Measurements from ENCODE around the gene POU2F2. TPM values are rescaled to one million over a fixed set of nuclear protein-coding genes. Genes with fewer than 3 reads are reported as not detected.
"Not testable (repeated sequence)": the region's sequence is repeated elsewhere in the genome, so short reads cannot be mapped to it uniquely, and the experiment has no call there.

POU2F2 gene
- total RNA-seq, 2 experiments from 2014 or later: 55.6 to 57.3 TPM

GRCh38 chr19:42060117-42060516, 72.1 kb downstream of the POU2F2 start:
- Mint-ChIP-seq H3K27me3 (peaks cover 3% of the 10 kb centered on the region), H3K27ac (no peak overlapping the region), H3K9me3 (no peaks in the 10 kb centered on the region), H3K4me1 (ENCODE audit: low read depth) (no peaks in the 10 kb centered on the region), H3K36me3 (no peaks in the 10 kb centered on the region), H3K4me3 (no peak overlapping the region)
- POLR2A ChIA-PET: no interaction called here
- CTCF ChIA-PET: no interaction called here
- intact Hi-C loops (cut with micrococcal nuclease): no loop called here
- DNase-seq: no peak

- Mint-ChIP-seq H3K27ac (no peak overlapping the region), H3K36me3 (no peaks in the 10 kb centered on the region), H3K4me1 (ENCODE audit: low read depth) (no peaks in the 10 kb centered on the region), H3K27me3 (no peaks in the 10 kb centered on the region), H3K9me3 (no peaks in the 10 kb centered on the region), H3K4me3 (no peak overlapping the region)
- POLR2A ChIA-PET: no interaction called here
- DNase-seq: no peak
- intact Hi-C loops (cut with micrococcal nuclease): no loop called here
- CTCF ChIA-PET: no interaction called here
These were observed 73.0 kb downstream of the POU2F2 start for GRCh38 chr19:42059196-42059595.

- CTCF ChIA-PET: no interaction called here
- Mint-ChIP-seq H3K27me3 (no peaks in the 10 kb centered on the region), H3K9me3 (no peaks in the 10 kb centered on the region), H3K4me3 (no peak overlapping the region), H3K27ac (no peak overlapping the region), H3K4me1 (ENCODE audit: low read depth) (no peaks in the 10 kb centered on the region), H3K36me3 (no peaks in the 10 kb centered on the region)
- intact Hi-C loops (cut with micrococcal nuclease): no loop called here
- DNase-seq: no peak
- POLR2A ChIA-PET: interaction anchor here (0.7 kb wide), 1 partner anchor 23 kb away, joined by 3 read pairs; no protein-coding TSS in a partner anchor
These were observed 74.4 kb downstream of the POU2F2 start for GRCh38 chr19:42057846-42058245.

- Mint-ChIP-seq H3K36me3 (no peaks in the 10 kb centered on the region), H3K4me3 (no peak overlapping the region), H3K4me1 (ENCODE audit: low read depth) (peaks cover 17% of the 10 kb centered on the region), H3K27me3 (no peaks in the 10 kb centered on the region), H3K27ac (no peak overlapping the region), H3K9me3 (no peaks in the 10 kb centered on the region)
- CTCF ChIA-PET: no interaction called here
- POLR2A ChIA-PET: no interaction called here
- intact Hi-C loops (cut with micrococcal nuclease): no loop called here
- no peak for DNase-seq
These were observed 78.0 kb downstream of the POU2F2 start for GRCh38 chr19:42054205-42054604.

- no peak overlapping the region for H3K4me3 Mint-ChIP-seq
- no peaks in the 10 kb centered on the region for H3K36me3 Mint-ChIP-seq
- H3K9me3 Mint-ChIP-seq: no peaks in the 10 kb centered on the region
- no peak overlapping the region for H3K27ac Mint-ChIP-seq
- intact Hi-C loops (cut with micrococcal nuclease): no loop called here
- no peak for DNase-seq
- H3K4me1 Mint-ChIP-seq (ENCODE audit: low read depth): peaks cover 22% of the 10 kb centered on the region
- H3K27me3 Mint-ChIP-seq: no peaks in the 10 kb centered on the region
- CTCF ChIA-PET: interaction anchor here (2.0 kb wide), 1 partner anchor 18 kb away, joined by 13 read pairs; no protein-coding TSS in a partner anchor
- POLR2A ChIA-PET: no interaction called here
These were observed 79.0 kb downstream of the POU2F2 start for GRCh38 chr19:42053037-42053935.

- CTCF ChIA-PET: interaction anchor here (2.0 kb wide), 1 partner anchor 17 kb away, joined by 13 read pairs; no protein-coding TSS in a partner anchor
These were observed 79.9 kb downstream of the POU2F2 start for GRCh38 chr19:42052241-42052863.

GRCh38 chr19:42051166-42052115, 80.8 kb downstream of the POU2F2 start:
- Mint-ChIP-seq H3K4me1 (ENCODE audit: low read depth) (peaks cover 22% of the 10 kb centered on the region), H3K27me3 (no peaks in the 10 kb centered on the region), H3K36me3 (no peaks in the 10 kb centered on the region), H3K9me3 (no peaks in the 10 kb centered on the region), H3K27ac (peak overlapping the region; percentile 82), H3K4me3 (no peak overlapping the region)
- POLR2A ChIA-PET: interaction anchor here (0.6 kb wide), 1 partner anchor 21 kb away, joined by 4 read pairs; no protein-coding TSS in a partner anchor
- peak; percentile 74 for DNase-seq
- intact Hi-C loops (cut with micrococcal nuclease): no loop called here
- CTCF ChIA-PET: interaction anchor here (0.7 to 2.0 kb wide), 4 partner anchors 16 to 345 kb away, joined by 3 to 13 read pairs (median 3); no protein-coding TSS in a partner anchor

More at GRCh38 chr19:42052241-42052863, 79.9 kb downstream of the POU2F2 start:
- Mint-ChIP-seq H3K4me3 (no peak overlapping the region), H3K27me3 (no peaks in the 10 kb centered on the region), H3K27ac (peak overlapping the region; percentile 82), H3K9me3 (no peaks in the 10 kb centered on the region), H3K4me1 (ENCODE audit: low read depth) (peaks cover 22% of the 10 kb centered on the region), H3K36me3 (no peaks in the 10 kb centered on the region)
- intact Hi-C loops (cut with micrococcal nuclease): no loop called here
- no peak for DNase-seq
- POLR2A ChIA-PET: no interaction called here

GRCh38 chr19:42048992-42049391, 83.3 kb downstream of the POU2F2 start:
- Mint-ChIP-seq H3K27ac (no peak overlapping the region), H3K27me3 (no peaks in the 10 kb centered on the region), H3K36me3 (no peaks in the 10 kb centered on the region), H3K4me1 (ENCODE audit: low read depth) (peaks cover 22% of the 10 kb centered on the region), H3K9me3 (no peaks in the 10 kb centered on the region), H3K4me3 (peak overlapping the region; percentile 24)
- intact Hi-C loops (cut with micrococcal nuclease): no loop called here
- POLR2A ChIA-PET: no interaction called here
- CTCF ChIA-PET: interaction anchor here (1.1 to 1.7 kb wide), 2 partner anchors 8 to 14 kb away, joined by 4 to 7 read pairs; no protein-coding TSS in a partner anchor
- peak; percentile 46 for DNase-seq

GRCh38 chr19:42045575-42045974, 86.7 kb downstream of the POU2F2 start:
- Mint-ChIP-seq H3K4me1 (ENCODE audit: low read depth) (peaks cover 8% of the 10 kb centered on the region), H3K4me3 (no peak overlapping the region), H3K27ac (no peak overlapping the region), H3K36me3 (no peaks in the 10 kb centered on the region), H3K9me3 (no peaks in the 10 kb centered on the region), H3K27me3 (no peaks in the 10 kb centered on the region)
- POLR2A ChIA-PET: no interaction called here
- CTCF ChIA-PET: interaction anchor here (0.7 to 5.5 kb wide), 4 partner anchors 11 to 521 kb away, joined by 4 to 31 read pairs (median 6); no protein-coding TSS in a partner anchor
- intact Hi-C loops (cut with micrococcal nuclease): no loop called here
- no peak for DNase-seq

GRCh38 chr19:42042455-42043170, 89.6 kb downstream of the POU2F2 start:
- ChIA-PET CTCF (interaction anchor here (5.5 kb wide), 1 partner anchor 8 kb away, joined by 31 read pairs; no protein-coding TSS in a partner anchor), POLR2A (no interaction called here)
- no peaks in the 10 kb centered on the region for H3K9me3 Mint-ChIP-seq
- no peak overlapping the region for H3K4me3 Mint-ChIP-seq
- no peak for DNase-seq
- H3K27me3 Mint-ChIP-seq: no peaks in the 10 kb centered on the region
- H3K27ac Mint-ChIP-seq: no peak overlapping the region
- no peaks in the 10 kb centered on the region for H3K4me1 Mint-ChIP-seq (ENCODE audit: low read depth)
- H3K36me3 Mint-ChIP-seq: no peaks in the 10 kb centered on the region
- intact Hi-C loops (cut with micrococcal nuclease): no loop called here

GRCh38 chr19:42040491-42040890, 91.8 kb downstream of the POU2F2 start:
- H3K36me3 Mint-ChIP-seq; H3K27ac Mint-ChIP-seq; DNase-seq; H3K9me3 Mint-ChIP-seq; POLR2A ChIA-PET; H3K27me3 Mint-ChIP-seq; intact Hi-C loops (cut with micrococcal nuclease); H3K4me3 Mint-ChIP-seq; H3K4me1 Mint-ChIP-seq (ENCODE audit: low read depth): not testable (repeated sequence)
- CTCF ChIA-PET: interaction anchor here (0.7 to 1.8 kb wide), 3 partner anchors 9 to 146 kb away, joined by 3 to 5 read pairs (median 4); no protein-coding TSS in a partner anchor

Data from activated CD4-positive, alpha-beta memory T cell treated with anti-CD3 and anti-CD28 coated beads for 36 hours (primary cell).